ENCODE data around the gene ALLC.

The ALLC gene

GRCh38 chr2:3645745-3646389 is 12.1 kb upstream of the ALLC start:
- H3K27ac ChIP-seq = no peak overlapping the region
- H3K9ac ChIP-seq = no peak overlapping the region
- H3K36me3 ChIP-seq (ENCODE audit: insufficient read depth) = no peaks in the 10 kb centered on the region
- no peaks in the 10 kb centered on the region for H3K27me3 ChIP-seq (ENCODE audit: insufficient read depth, low read depth)
- TF ChIP-seq CTCF (conservative IDR thresholded peaks at IDR 0.05; ENCODE audit: low read depth, low read length) = no peak
- H3K4me1 ChIP-seq (ENCODE audit: low read depth, poor library complexity, severe bottlenecking) = peaks cover 4% of the 10 kb centered on the region
- H3K4me2 ChIP-seq = no peak overlapping the region
- no peak overlapping the region for H2AFZ ChIP-seq (ENCODE audit: low read depth)
- no peaks in the 10 kb centered on the region for H4K20me1 ChIP-seq (ENCODE audit: insufficient read depth)
- H3K4me3 ChIP-seq (IDR thresholded peaks at IDR 0.05; ENCODE audit: insufficient read depth, low read depth, low read length) = no peak overlapping the region
- H3K79me2 ChIP-seq (ENCODE audit: insufficient read depth, low read depth) = no peaks in the 10 kb centered on the region

- TF ChIP-seq CTCF (conservative IDR thresholded peaks at IDR 0.05; ENCODE audit: low read depth, low read length) = no peak
- H2AFZ ChIP-seq (ENCODE audit: low read depth) = no peak overlapping the region
- no peaks in the 10 kb centered on the region for H3K27me3 ChIP-seq (ENCODE audit: insufficient read depth, low read depth)
These were observed 11.6 kb upstream of the ALLC start for GRCh38 chr2:3646446-3646845.

GRCh38 chr2:3647246-3647645 is 10.8 kb upstream of the ALLC start:
- H3K4me1 ChIP-seq (ENCODE audit: low read depth, poor library complexity, severe bottlenecking) = peaks cover 14% of the 10 kb centered on the region
- no peak for TF ChIP-seq CTCF (conservative IDR thresholded peaks at IDR 0.05; ENCODE audit: low read depth, low read length)
- no peaks in the 10 kb centered on the region for H3K27me3 ChIP-seq (ENCODE audit: insufficient read depth, low read depth)
- no peaks in the 10 kb centered on the region for H4K20me1 ChIP-seq (ENCODE audit: insufficient read depth)
- H3K9ac ChIP-seq = no peak overlapping the region
- H3K4me3 ChIP-seq (IDR thresholded peaks at IDR 0.05; ENCODE audit: insufficient read depth, low read depth, low read length) = no peak overlapping the region
- H3K36me3 ChIP-seq (ENCODE audit: insufficient read depth) = no peaks in the 10 kb centered on the region
- H3K79me2 ChIP-seq (ENCODE audit: insufficient read depth, low read depth) = no peaks in the 10 kb centered on the region
- H2AFZ ChIP-seq (ENCODE audit: low read depth) = no peak overlapping the region
- no peak overlapping the region for H3K27ac ChIP-seq
- H3K4me2 ChIP-seq = no peak overlapping the region

More at GRCh38 chr2:3646446-3646845, 11.6 kb upstream of the ALLC start:
- H3K4me2 ChIP-seq = no peak overlapping the region
- no peak overlapping the region for H3K9ac ChIP-seq
- H4K20me1 ChIP-seq (ENCODE audit: insufficient read depth) = no peaks in the 10 kb centered on the region
- H3K4me3 ChIP-seq (IDR thresholded peaks at IDR 0.05; ENCODE audit: insufficient read depth, low read depth, low read length) = no peak overlapping the region
- no peaks in the 10 kb centered on the region for H3K79me2 ChIP-seq (ENCODE audit: insufficient read depth, low read depth)
- no peaks in the 10 kb centered on the region for H3K36me3 ChIP-seq (ENCODE audit: insufficient read depth)
- peaks cover 6% of the 10 kb centered on the region for H3K4me1 ChIP-seq (ENCODE audit: low read depth, poor library complexity, severe bottlenecking)
- H3K27ac ChIP-seq = no peak overlapping the region

GRCh38 chr2:3647831-3648651 is 10.0 kb upstream of the ALLC start:
- H3K4me2 ChIP-seq = no peak overlapping the region
- H3K27ac ChIP-seq = no peak overlapping the region
- no peaks in the 10 kb centered on the region for H3K36me3 ChIP-seq (ENCODE audit: insufficient read depth)
- no peaks in the 10 kb centered on the region for H3K27me3 ChIP-seq (ENCODE audit: insufficient read depth, low read depth)
- peaks cover 20% of the 10 kb centered on the region for H3K4me1 ChIP-seq (ENCODE audit: low read depth, poor library complexity, severe bottlenecking)
- no peaks in the 10 kb centered on the region for H4K20me1 ChIP-seq (ENCODE audit: insufficient read depth)
- H3K9ac ChIP-seq = no peak overlapping the region
- no peak overlapping the region for H3K4me3 ChIP-seq (IDR thresholded peaks at IDR 0.05; ENCODE audit: insufficient read depth, low read depth, low read length)
- H3K79me2 ChIP-seq (ENCODE audit: insufficient read depth, low read depth) = no peaks in the 10 kb centered on the region
- no peak for TF ChIP-seq CTCF (conservative IDR thresholded peaks at IDR 0.05; ENCODE audit: low read depth, low read length)
- no peak overlapping the region for H2AFZ ChIP-seq (ENCODE audit: low read depth)

Data from KMS-11 (cell line).